HG03457 (cell line): ENCODE results near the gene AADAC.
"Not testable (repeated sequence)": the region's sequence is repeated elsewhere in the genome, so short reads cannot be mapped to it uniquely, and the experiment has no call there.

ENCODE experiments used
- ATAC-seq: cut with Tn5 transposase; IDR thresholded peaks from one replicate; pipeline ENCODE4 v1.9.1; 2021; ENCODE audit warnings: moderate number of reproducible peaks; ENCODE audit not compliant: unreplicated experiment

Gene AADAC

GRCh38 chr3:151813799-151814198, at the start of gene AADAC:
AADAC (plus strand) TSS chr3:151814116; CDS start chr3:151814163, 47 bp downstream.
- ATAC-seq, result no peak

- not testable (repeated sequence) for ATAC-seq
Observed at GRCh38 chr3:151764699-151765098, 49.2 kb upstream of the AADAC start.

- no peak for ATAC-seq
Observed at GRCh38 chr3:151765685-151766084, 48.2 kb upstream of the AADAC start.

GRCh38 chr3:151766454-151766853, 47.5 kb upstream of the AADAC start:
- no peak for ATAC-seq

GRCh38 chr3:151768393-151768930, 45.5 kb upstream of the AADAC start:
- ATAC-seq, result no peak

GRCh38 chr3:151769175-151769574, 44.7 kb upstream of the AADAC start:
- no peak for ATAC-seq

GRCh38 chr3:151770956-151771355, 43.0 kb upstream of the AADAC start:
- ATAC-seq, result no peak

- ATAC-seq, result no peak
Observed at GRCh38 chr3:151772825-151773480, 41.0 kb upstream of the AADAC start.

GRCh38 chr3:151774235-151774634, 39.7 kb upstream of the AADAC start:
- ATAC-seq, result no peak

- no peak for ATAC-seq
Observed at GRCh38 chr3:151774910-151775309, 39.0 kb upstream of the AADAC start.

- no peak for ATAC-seq
Observed at GRCh38 chr3:151775314-151776258, 38.3 kb upstream of the AADAC start.

- no peak for ATAC-seq
Observed at GRCh38 chr3:151776259-151776740, 37.6 kb upstream of the AADAC start.

- no peak for ATAC-seq
Observed at GRCh38 chr3:151777880-151778279, 36.0 kb upstream of the AADAC start.

- no peak for ATAC-seq
Observed at GRCh38 chr3:151787626-151788025, 26.3 kb upstream of the AADAC start.

- ATAC-seq, result no peak
Observed at GRCh38 chr3:151788401-151788800, 25.5 kb upstream of the AADAC start.

- ATAC-seq, result no peak
Observed at GRCh38 chr3:151789853-151790463, 24.0 kb upstream of the AADAC start.

GRCh38 chr3:151790763-151791162, 23.2 kb upstream of the AADAC start:
- not testable (repeated sequence) for ATAC-seq

- ATAC-seq, result no peak
Observed at GRCh38 chr3:151792411-151792810, 21.5 kb upstream of the AADAC start.

- ATAC-seq, result no peak
Observed at GRCh38 chr3:151793636-151794035, 20.3 kb upstream of the AADAC start.

- no peak for ATAC-seq
Observed at GRCh38 chr3:151794080-151794479, 19.8 kb upstream of the AADAC start.

GRCh38 chr3:151795276-151795675, 18.6 kb upstream of the AADAC start:
- no peak for ATAC-seq
